ENCODE measurements around the gene GREB1.

GREB1 gene

GRCh38 chr2:11494310-11494709 lies 39.5 kb upstream of the GREB1 start:
- DNase-seq (ENCODE audit: low spot score) = no peak
- no peak overlapping the region for H3K4me3 ChIP-seq
- TF ChIP-seq CTCF (IDR thresholded peaks at IDR 0.05) = no peak
- no peak overlapping the region for H3K27ac ChIP-seq

GRCh38 chr2:11495844-11496681 lies 37.8 kb upstream of the GREB1 start:
- H3K4me3 ChIP-seq = no peak overlapping the region
- DNase-seq (ENCODE audit: low spot score) = no peak
- TF ChIP-seq CTCF (IDR thresholded peaks at IDR 0.05) = no peak
- no peak overlapping the region for H3K27ac ChIP-seq

- Histone ChIP-seq H3K27ac (peak overlapping the region in 1 of 2 donors; percentile 3), H3K4me3 (no peak overlapping the region)
- no peak for DNase-seq (ENCODE audit: low spot score)
- no peak for TF ChIP-seq CTCF (IDR thresholded peaks at IDR 0.05)
Measured at GRCh38 chr2:11498543-11499034, 35.3 kb upstream of the GREB1 start.

GRCh38 chr2:11499081-11499743 lies 34.6 kb upstream of the GREB1 start:
- Histone ChIP-seq H3K4me3 (no peak overlapping the region), H3K27ac (no peak overlapping the region)
- TF ChIP-seq CTCF (IDR thresholded peaks at IDR 0.05) = no peak
- DNase-seq (ENCODE audit: low spot score) = no peak

GRCh38 chr2:11500702-11501303 lies 33.0 kb upstream of the GREB1 start:
- no peak for TF ChIP-seq CTCF (IDR thresholded peaks at IDR 0.05)
- no peak for DNase-seq (ENCODE audit: low spot score)
- Histone ChIP-seq H3K27ac (no peak overlapping the region), H3K4me3 (no peak overlapping the region)

GRCh38 chr2:11502740-11503292 lies 31.0 kb upstream of the GREB1 start:
- Histone ChIP-seq H3K27ac (no peak overlapping the region), H3K4me3 (no peak overlapping the region)
- TF ChIP-seq CTCF (IDR thresholded peaks at IDR 0.05) = no peak
- DNase-seq (ENCODE audit: low spot score) = no peak
